Measurements from ENCODE around the gene MYEOV.

The MYEOV gene

GRCh38 chr11:69310351-69310750 lies 16.4 kb downstream of the MYEOV start:
- TF ChIP-seq CTCF (IDR thresholded peaks at IDR 0.05; ENCODE audit: low read length) (no peak), EZH2phosphoT487 (IDR thresholded peaks at IDR 0.05; ENCODE audit: low read length) (no peak)
- Histone ChIP-seq H3K27me3 (replicated peaks; ENCODE audit: insufficient read depth, low read length) (no peaks in the 10 kb centered on the region), H3K4me1 (ENCODE audit: low read length) (no peaks in the 10 kb centered on the region), H4K20me1 (ENCODE audit: insufficient read depth, low read length) (no peaks in the 10 kb centered on the region), H3K4me3 (ENCODE audit: low read length) (no peak overlapping the region), H2AFZ (ENCODE audit: low read length) (no peak overlapping the region), H3F3A (ENCODE audit: insufficient read depth, low read length) (no peaks in the 10 kb centered on the region), H3K9ac (ENCODE audit: low read length) (no peak overlapping the region), H3K79me2 (ENCODE audit: low read length) (peaks cover 60% of the 10 kb centered on the region), H3K4me2 (ENCODE audit: low read depth, low read length) (no peak overlapping the region), H3K36me3 (replicated peaks; ENCODE audit: insufficient read depth, low read length) (no peaks in the 10 kb centered on the region), H3K27ac (ENCODE audit: low read length) (no peak overlapping the region), H3K9me2 (replicated peaks; ENCODE audit: insufficient read depth, low read length) (no peaks in the 10 kb centered on the region), H3K9me3 (replicated peaks; ENCODE audit: insufficient read depth, low read length) (no peaks in the 10 kb centered on the region)
- no peak for DNase-seq

- Histone ChIP-seq H3K9me3 (replicated peaks; ENCODE audit: insufficient read depth, low read length) (no peaks in the 10 kb centered on the region), H3F3A (ENCODE audit: insufficient read depth, low read length) (no peaks in the 10 kb centered on the region), H3K27me3 (replicated peaks; ENCODE audit: insufficient read depth, low read length) (no peaks in the 10 kb centered on the region), H3K9ac (ENCODE audit: low read length) (no peak overlapping the region), H3K4me3 (ENCODE audit: low read length) (no peak overlapping the region), H3K36me3 (replicated peaks; ENCODE audit: insufficient read depth, low read length) (no peaks in the 10 kb centered on the region), H3K79me2 (ENCODE audit: low read length) (peaks cover 64% of the 10 kb centered on the region), H3K4me1 (ENCODE audit: low read length) (no peaks in the 10 kb centered on the region), H3K9me2 (replicated peaks; ENCODE audit: insufficient read depth, low read length) (no peaks in the 10 kb centered on the region), H3K27ac (ENCODE audit: low read length) (no peak overlapping the region), H3K4me2 (ENCODE audit: low read depth, low read length) (no peak overlapping the region), H4K20me1 (ENCODE audit: insufficient read depth, low read length) (no peaks in the 10 kb centered on the region), H2AFZ (ENCODE audit: low read length) (no peak overlapping the region)
- no peak for DNase-seq
- TF ChIP-seq EZH2 (optimal IDR thresholded peaks at IDR 0.05; ENCODE audit: low read depth, low read length) = no peak
- TF ChIP-seq CTCF (IDR thresholded peaks at IDR 0.05; ENCODE audit: low read length) = no peak
- no peak for TF ChIP-seq EZH2phosphoT487 (IDR thresholded peaks at IDR 0.05; ENCODE audit: low read length)
These were observed 17.2 kb downstream of the MYEOV start for GRCh38 chr11:69310934-69311766.

GRCh38 chr11:69311767-69312385 lies 17.9 kb downstream of the MYEOV start:
- no peak overlapping the region for H3K4me2 ChIP-seq (ENCODE audit: low read depth, low read length)
- no peak for DNase-seq
- H3K4me3 ChIP-seq (ENCODE audit: low read length) = no peak overlapping the region
- peaks cover 62% of the 10 kb centered on the region for H3K79me2 ChIP-seq (ENCODE audit: low read length)
- no peaks in the 10 kb centered on the region for H3K4me1 ChIP-seq (ENCODE audit: low read length)
- no peaks in the 10 kb centered on the region for H4K20me1 ChIP-seq (ENCODE audit: insufficient read depth, low read length)
- no peaks in the 10 kb centered on the region for H3F3A ChIP-seq (ENCODE audit: insufficient read depth, low read length)
- no peaks in the 10 kb centered on the region for H3K36me3 ChIP-seq (replicated peaks; ENCODE audit: insufficient read depth, low read length)
- H3K27ac ChIP-seq (ENCODE audit: low read length) = no peak overlapping the region
- H3K9me3 ChIP-seq (replicated peaks; ENCODE audit: insufficient read depth, low read length) = no peaks in the 10 kb centered on the region
- no peak overlapping the region for H2AFZ ChIP-seq (ENCODE audit: low read length)
- TF ChIP-seq EZH2 (optimal IDR thresholded peaks at IDR 0.05; ENCODE audit: low read depth, low read length) (no peak), EZH2phosphoT487 (IDR thresholded peaks at IDR 0.05; ENCODE audit: low read length) (no peak), CTCF (IDR thresholded peaks at IDR 0.05; ENCODE audit: low read length) (no peak)
- H3K27me3 ChIP-seq (replicated peaks; ENCODE audit: insufficient read depth, low read length) = no peaks in the 10 kb centered on the region
- no peak overlapping the region for H3K9ac ChIP-seq (ENCODE audit: low read length)
- H3K9me2 ChIP-seq (replicated peaks; ENCODE audit: insufficient read depth, low read length) = no peaks in the 10 kb centered on the region
